Activated T-cell treated with anti-CD3 and anti-CD28 coated beads, Interleukin-2, amount 50 U/mL, for 72 hours (primary cell): ENCODE measurements around the gene REPIN1. TPM values are rescaled to one million over a fixed set of nuclear protein-coding genes. Genes with fewer than 3 reads are reported as not detected.

Experiments used
- ATAC-seq, 2 donors: fragments of 150-1000 bp; cut with Tn5 transposase; replicated peaks in 1 of 2; 2 replicates each; pipeline ENCODE4 v1.10.0; 2021; ENCODE audit warnings: moderate library complexity in 2 of 2, mild to moderate bottlenecking in 1 of 2
- DNase-seq, 2 donors: peaks; one replicate each; pipeline ENCODE4 v3.0.0; 2021 to 2022; ENCODE audit warnings: mixed read lengths in 1 of 2
- H3K27ac Mint-ChIP-seq: one replicate; pipeline ENCODE4 v1.8.0; 2022; ENCODE audit warnings: mild to moderate bottlenecking, moderate library complexity, mixed read lengths
- H3K27me3 Mint-ChIP-seq: one replicate; pipeline ENCODE4 v1.8.0; 2022; ENCODE audit warnings: low read depth, mixed read lengths
- H3K36me3 Mint-ChIP-seq, 2 donors: one replicate each; pipeline ENCODE4 v1.8.0; 2022; ENCODE audit warnings: mixed read lengths in 2 of 2, mild to moderate bottlenecking in 1 of 2; ENCODE audit not compliant: insufficient read depth in 2 of 2
- H3K4me1 Mint-ChIP-seq: one replicate; pipeline ENCODE4 v1.8.0; 2022; ENCODE audit warnings: low read depth, mixed read lengths
- H3K4me3 Mint-ChIP-seq, 2 donors: one replicate each; pipeline ENCODE4 v1.8.0; 2022; ENCODE audit warnings: mild to moderate bottlenecking in 2 of 2, mixed read lengths in 2 of 2, moderate library complexity in 2 of 2
- H3K9me3 Mint-ChIP-seq, 2 donors: one replicate each; pipeline ENCODE4 v1.8.0; 2022; ENCODE audit warnings: mixed read lengths in 2 of 2
- total RNA-seq, 2 donors: library from RNA; stranded (reverse); gene quantifications; one replicate each; pipeline ENCODE4 v1.2.3, GENCODE V29; 2022

REPIN1 gene
- total RNA-seq, 2 donors from 2014 or later, result 53.6 to 73.7 TPM

DNA sequence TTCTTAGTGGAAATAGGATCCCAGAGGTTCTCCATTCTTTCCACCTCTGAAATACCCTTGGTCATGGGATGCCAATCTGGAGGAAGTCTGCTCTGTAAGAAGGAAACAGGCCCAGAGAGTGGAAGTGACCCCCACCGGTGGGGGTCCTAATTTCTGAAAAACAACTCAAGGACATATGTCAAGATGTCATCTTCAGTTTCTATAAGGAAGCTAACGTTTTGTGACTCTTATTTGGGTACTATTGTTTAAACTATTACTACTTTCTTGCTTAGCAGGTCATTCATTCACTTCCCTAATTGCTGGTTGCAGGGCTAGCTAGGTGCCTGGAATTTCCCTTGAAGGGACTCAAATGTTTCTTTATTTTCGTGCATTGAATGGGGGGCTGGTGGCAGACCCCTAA lies 8.6 kb downstream of the REPIN1 start:
- no peak for ATAC-seq
- Mint-ChIP-seq H3K4me3 (peak overlapping the region in 1 of 2 donors; percentile 99), H3K27ac (peak overlapping the region; percentile 77), H3K36me3 (peaks cover 2% of the 10 kb centered on the region in 2 donors), H3K4me1 (peaks cover 60% of the 10 kb centered on the region), H3K9me3 (no peaks in the 10 kb centered on the region), H3K27me3 (no peaks in the 10 kb centered on the region)
- DNase-seq, result no peak

- H3K9me3 Mint-ChIP-seq, result no peaks in the 10 kb centered on the region
- peak overlapping the region; percentile 90 for H3K27ac Mint-ChIP-seq
- H3K27me3 Mint-ChIP-seq, result no peaks in the 10 kb centered on the region
- DNase-seq (no peak), ATAC-seq (no peak)
- peak overlapping the region; percentile 96 to 99 for H3K4me3 Mint-ChIP-seq
- H3K4me1 Mint-ChIP-seq, result peaks cover 60% of the 10 kb centered on the region
- H3K36me3 Mint-ChIP-seq, result peaks cover 2% of the 10 kb centered on the region in 2 donors
Measured at GRCh38 chr7:150377635-150378034, 9.0 kb downstream of the REPIN1 start.

- H3K4me1 Mint-ChIP-seq, result peaks cover 60% of the 10 kb centered on the region
- H3K36me3 Mint-ChIP-seq, result peaks cover 2% of the 10 kb centered on the region in 2 donors
- no peaks in the 10 kb centered on the region for H3K27me3 Mint-ChIP-seq
- peak; percentile 33 to 35 for DNase-seq
- ATAC-seq, result no peak
- peak overlapping the region; percentile 90 for H3K27ac Mint-ChIP-seq
- H3K9me3 Mint-ChIP-seq, result no peaks in the 10 kb centered on the region
- peak overlapping the region; percentile 96 to 99 for H3K4me3 Mint-ChIP-seq
Measured at GRCh38 chr7:150378115-150378852, 9.7 kb downstream of the REPIN1 start.

- H3K4me1 Mint-ChIP-seq, result peaks cover 54% of the 10 kb centered on the region
- peaks cover 2% of the 10 kb centered on the region in 2 donors for H3K36me3 Mint-ChIP-seq
- ATAC-seq, result peak; percentile 96 to 97
- no peaks in the 10 kb centered on the region for H3K9me3 Mint-ChIP-seq
- peak within 1 kb of the TSS; percentile 98 for H3K27ac Mint-ChIP-seq
- H3K27me3 Mint-ChIP-seq, result no peaks in the 10 kb centered on the region
- H3K4me3 Mint-ChIP-seq, result peak within 1 kb of the TSS; percentile 96 to 99
- peak; percentile 96 to 97 for DNase-seq
Measured at GRCh38 chr7:150378853-150379440, 10.3 kb downstream of the REPIN1 start, which contains the start of gene ZNF775. ZNF775 (plus strand) TSS chr7:150379330; CDS start chr7:150388471, 9,141 bp downstream.

GRCh38 chr7:150379441-150380379 lies 11.1 kb downstream of the REPIN1 start:
- Mint-ChIP-seq H3K27ac (peak overlapping the region; percentile 98), H3K9me3 (no peaks in the 10 kb centered on the region), H3K36me3 (peaks cover 2% of the 10 kb centered on the region in 2 donors), H3K4me1 (peaks cover 46% of the 10 kb centered on the region), H3K27me3 (no peaks in the 10 kb centered on the region), H3K4me3 (peak overlapping the region; percentile 96 to 99)
- peak in 1 of 2 donors; percentile 32 for DNase-seq
- no peak for ATAC-seq

DNA sequence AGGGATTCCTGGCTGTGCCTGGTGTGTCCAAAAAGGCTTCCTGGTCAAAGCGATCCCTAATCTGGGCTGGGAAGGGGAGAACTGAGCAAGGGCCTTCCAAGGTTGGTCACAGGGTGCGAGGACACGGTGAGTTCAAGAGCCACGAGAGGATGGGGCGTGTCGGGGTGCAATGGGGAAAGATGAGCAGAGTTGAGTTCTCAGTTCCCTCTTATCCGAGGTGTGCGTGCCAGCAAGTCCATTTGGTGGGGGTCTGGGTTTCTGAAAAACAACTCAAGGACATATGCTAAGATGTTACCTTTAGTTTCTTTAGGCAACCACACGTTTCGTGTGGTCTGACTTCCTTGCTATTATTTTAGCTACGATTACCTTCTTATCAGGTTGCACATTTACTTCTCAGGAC lies 11.8 kb downstream of the REPIN1 start:
- H3K27ac Mint-ChIP-seq, result no peak overlapping the region
- DNase-seq, result no peak

GRCh38 chr7:150381096-150381495 lies 12.5 kb downstream of the REPIN1 start:
- no peaks in the 10 kb centered on the region for H3K27me3 Mint-ChIP-seq
- no peak for DNase-seq
- H3K4me3 Mint-ChIP-seq, result peak overlapping the region in 1 of 2 donors; percentile 96
- H3K4me1 Mint-ChIP-seq, result peaks cover 39% of the 10 kb centered on the region
- no peak for ATAC-seq
- H3K36me3 Mint-ChIP-seq, result peaks cover 2% of the 10 kb centered on the region in 2 donors
- no peaks in the 10 kb centered on the region for H3K9me3 Mint-ChIP-seq
- no peak overlapping the region for H3K27ac Mint-ChIP-seq

More for the DNA sequence above, 11.8 kb downstream of the REPIN1 start:
- no peaks in the 10 kb centered on the region for H3K9me3 Mint-ChIP-seq
- ATAC-seq, result no peak
- no peaks in the 10 kb centered on the region for H3K27me3 Mint-ChIP-seq
- peaks cover 2% of the 10 kb centered on the region in 2 donors for H3K36me3 Mint-ChIP-seq
- peak overlapping the region; percentile 96 to 99 for H3K4me3 Mint-ChIP-seq
- H3K4me1 Mint-ChIP-seq, result peaks cover 42% of the 10 kb centered on the region

GRCh38 chr7:150381785-150382122 lies 13.1 kb downstream of the REPIN1 start:
- DNase-seq (no peak), ATAC-seq (no peak)
- no peak overlapping the region for H3K4me3 Mint-ChIP-seq
- peaks cover 2 to 4% of the 10 kb centered on the region in 2 donors for H3K36me3 Mint-ChIP-seq
- H3K27ac Mint-ChIP-seq, result no peak overlapping the region
- H3K9me3 Mint-ChIP-seq, result no peaks in the 10 kb centered on the region
- H3K27me3 Mint-ChIP-seq, result no peaks in the 10 kb centered on the region
- peaks cover 36% of the 10 kb centered on the region for H3K4me1 Mint-ChIP-seq

- Mint-ChIP-seq H3K27ac (no peak overlapping the region), H3K4me1 (peaks cover 34% of the 10 kb centered on the region), H3K27me3 (no peaks in the 10 kb centered on the region), H3K36me3 (peaks cover 2 to 4% of the 10 kb centered on the region in 2 donors), H3K9me3 (no peaks in the 10 kb centered on the region), H3K4me3 (no peak overlapping the region)
- DNase-seq, result no peak
- ATAC-seq, result no peak
Measured at GRCh38 chr7:150382123-150382843, 13.7 kb downstream of the REPIN1 start.

GRCh38 chr7:150382844-150383225 lies 14.2 kb downstream of the REPIN1 start:
- no peak overlapping the region for H3K4me3 Mint-ChIP-seq
- ATAC-seq, result no peak
- no peaks in the 10 kb centered on the region for H3K27me3 Mint-ChIP-seq
- no peak for DNase-seq
- peaks cover 2 to 4% of the 10 kb centered on the region in 2 donors for H3K36me3 Mint-ChIP-seq
- H3K27ac Mint-ChIP-seq, result no peak overlapping the region
- H3K4me1 Mint-ChIP-seq, result peaks cover 29% of the 10 kb centered on the region
- no peaks in the 10 kb centered on the region for H3K9me3 Mint-ChIP-seq

DNA sequence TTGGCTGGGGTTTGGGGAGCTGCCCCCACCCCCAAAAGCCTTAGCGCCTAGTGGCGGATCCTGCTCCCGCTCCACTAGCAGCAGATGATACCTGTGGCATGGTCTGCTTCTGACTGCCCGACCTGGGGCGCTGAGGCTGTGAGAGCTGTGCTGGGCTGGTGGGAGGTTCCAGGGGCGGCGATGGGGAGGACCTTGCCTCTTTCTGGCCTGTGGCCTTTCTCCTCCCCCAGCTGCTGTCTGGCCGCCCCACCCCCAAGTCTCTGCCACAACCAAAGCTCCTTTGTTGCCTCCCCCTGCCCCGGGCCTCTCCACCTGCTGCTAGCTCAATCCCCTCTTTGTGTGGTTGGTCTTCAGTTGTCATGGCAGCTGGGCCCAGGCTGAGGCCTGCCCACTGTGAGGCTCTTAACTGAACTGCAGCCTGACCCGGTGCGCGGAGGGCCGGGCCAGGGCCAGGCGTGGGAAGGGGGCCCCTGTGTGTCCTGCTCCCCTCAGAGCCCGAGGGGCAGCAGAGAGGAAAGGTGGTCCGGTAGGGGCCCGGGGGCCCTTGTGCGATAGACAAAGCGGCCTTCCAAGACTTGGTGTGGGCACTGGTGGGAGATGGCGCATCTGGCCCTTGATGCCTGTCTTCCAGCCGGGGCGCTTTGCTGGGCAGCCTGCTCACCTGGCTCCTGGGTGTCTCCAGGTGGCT lies 15.2 kb downstream of the REPIN1 start:
- H3K27me3 Mint-ChIP-seq, result no peaks in the 10 kb centered on the region
- H3K4me1 Mint-ChIP-seq, result peaks cover 24% of the 10 kb centered on the region
- H3K9me3 Mint-ChIP-seq, result no peaks in the 10 kb centered on the region
- H3K36me3 Mint-ChIP-seq, result peaks cover 2 to 4% of the 10 kb centered on the region in 2 donors
- ATAC-seq, result no peak
- no peak overlapping the region for H3K27ac Mint-ChIP-seq
- no peak overlapping the region for H3K4me3 Mint-ChIP-seq
- DNase-seq, result no peak
